ENCODE results near the gene LY6G6C.

LY6G6C gene

DNA sequence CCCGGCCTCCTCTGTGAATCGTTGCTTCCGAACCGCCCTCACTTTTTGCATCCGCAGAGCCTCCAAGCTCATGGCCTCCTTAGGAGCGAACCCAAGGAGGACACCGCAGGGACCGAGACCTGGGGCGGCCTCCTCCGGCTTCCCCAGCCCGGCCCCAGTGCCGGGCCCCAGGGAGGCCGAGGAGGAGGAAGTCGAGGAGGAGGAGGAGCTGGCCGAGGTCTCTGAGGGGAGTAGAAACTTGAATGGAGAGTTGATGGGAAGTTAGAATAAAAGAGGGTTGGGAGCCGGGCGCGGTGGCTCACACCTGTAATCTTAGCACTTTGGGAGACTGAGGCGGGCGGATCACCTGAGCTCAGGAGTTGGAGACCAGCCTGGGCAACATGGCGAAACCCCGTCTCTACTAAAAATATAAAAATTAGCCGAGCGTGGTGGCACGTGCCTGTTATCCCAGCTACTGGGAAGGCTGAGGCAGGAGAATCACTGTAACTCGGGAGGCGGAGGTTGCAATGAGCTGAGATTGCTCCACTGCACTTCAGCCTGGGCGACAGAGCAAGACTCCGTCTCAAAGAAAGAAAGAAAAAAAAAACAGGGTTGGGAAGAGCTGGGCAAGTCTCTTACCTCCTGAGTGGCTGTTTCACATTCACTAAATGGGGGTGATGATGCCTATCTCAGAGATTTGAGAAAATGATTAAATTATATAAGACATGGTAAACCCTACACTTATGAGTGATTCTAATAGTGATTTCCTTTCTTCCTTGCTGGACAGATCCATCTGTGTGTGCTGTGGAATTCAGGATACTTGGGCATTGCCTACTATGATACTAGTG is 19.1 kb upstream of the LY6G6C start:
- peak; percentile 69 for DNase-seq

DNA sequence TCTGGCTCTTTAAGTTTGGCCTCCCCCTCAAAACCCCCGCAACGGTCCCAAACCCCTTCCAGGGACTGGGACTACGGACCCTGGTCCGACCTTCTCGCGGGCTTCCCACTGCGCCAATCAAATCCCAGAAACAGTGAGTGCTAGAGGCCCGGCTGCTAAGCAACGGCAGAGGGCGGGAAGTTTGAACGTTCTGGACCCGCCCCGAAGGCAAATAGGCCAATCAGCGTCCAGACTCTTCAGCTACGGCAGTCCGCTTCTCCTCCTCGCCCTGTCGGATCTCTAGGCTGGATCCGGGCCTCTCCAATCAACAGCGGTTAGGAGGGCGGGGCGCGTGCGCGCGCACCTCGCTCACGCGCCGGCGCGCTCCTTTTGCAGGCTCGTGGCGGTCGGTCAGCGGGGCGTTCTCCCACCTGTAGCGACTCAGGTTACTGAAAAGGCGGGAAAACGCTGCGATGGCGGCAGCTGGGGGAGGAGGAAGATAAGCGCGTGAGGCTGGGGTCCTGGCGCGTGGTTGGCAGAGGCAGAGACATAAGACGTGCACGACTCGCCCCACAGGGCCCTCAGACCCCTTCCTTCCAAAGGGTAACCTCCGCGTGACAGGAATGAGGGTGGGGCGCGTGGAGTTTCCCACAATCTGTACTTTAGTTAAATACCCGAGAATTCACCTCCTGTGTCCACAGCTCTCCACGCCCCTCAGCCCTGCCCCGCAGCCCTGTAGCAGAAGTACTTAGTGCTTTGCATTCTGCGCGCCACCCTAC is 18.3 kb upstream of the LY6G6C start, which contains the start of gene MSH5:
MSH5 (plus strand) TSS at position 367 of the 758 bp plus-strand sequence. CDS start 462 bp downstream, outside the sequence.
- DNase-seq: peak; percentile 100

DNA sequence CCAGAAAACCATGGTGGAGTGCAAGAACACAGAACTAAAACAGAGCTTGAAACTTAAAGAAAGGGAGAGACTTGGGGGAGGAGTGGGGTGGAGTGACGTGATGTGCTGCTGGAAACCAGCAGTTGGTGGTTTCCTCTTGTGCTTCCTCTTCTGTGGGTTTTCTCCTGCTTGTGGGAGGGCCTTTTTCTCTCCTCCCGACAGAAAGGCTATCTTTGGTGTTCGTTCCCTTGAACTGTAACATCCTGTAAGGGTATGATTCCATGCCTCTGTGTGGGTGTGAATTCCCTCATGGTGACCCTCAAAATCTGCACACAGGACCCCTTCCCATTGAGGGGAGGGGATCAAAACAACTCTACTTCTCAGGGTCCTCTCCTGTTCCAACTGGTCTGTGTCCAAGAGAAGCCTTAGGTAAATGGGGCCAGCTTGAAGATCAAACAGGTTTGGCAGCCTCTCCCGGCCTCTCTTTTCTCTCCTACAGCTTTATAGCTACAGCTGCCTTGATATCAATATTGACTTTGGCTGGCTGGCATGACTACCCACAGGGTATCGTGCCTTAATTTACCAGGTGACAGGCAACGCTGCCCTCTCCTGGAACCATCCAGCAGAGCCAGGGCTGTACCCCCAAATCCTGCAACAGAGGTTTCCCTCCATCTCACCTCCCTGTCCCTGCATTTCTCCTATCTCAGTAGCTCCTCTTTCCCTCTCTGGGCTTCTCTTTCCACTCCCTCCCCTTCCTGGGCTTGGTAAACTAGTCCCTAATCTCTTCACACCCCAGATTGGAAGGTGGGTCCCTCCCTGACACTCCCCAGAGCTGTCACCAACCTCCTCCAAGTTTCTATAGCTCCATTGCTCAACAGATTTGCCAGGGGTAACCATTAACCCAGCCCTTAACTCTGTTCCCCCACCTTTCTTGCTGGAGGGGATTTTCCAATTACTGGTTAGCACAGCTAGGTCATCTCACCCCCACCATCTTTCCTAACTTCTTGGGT is 16.7 kb upstream of the LY6G6C start:
- peak; percentile 99 for DNase-seq

DNA sequence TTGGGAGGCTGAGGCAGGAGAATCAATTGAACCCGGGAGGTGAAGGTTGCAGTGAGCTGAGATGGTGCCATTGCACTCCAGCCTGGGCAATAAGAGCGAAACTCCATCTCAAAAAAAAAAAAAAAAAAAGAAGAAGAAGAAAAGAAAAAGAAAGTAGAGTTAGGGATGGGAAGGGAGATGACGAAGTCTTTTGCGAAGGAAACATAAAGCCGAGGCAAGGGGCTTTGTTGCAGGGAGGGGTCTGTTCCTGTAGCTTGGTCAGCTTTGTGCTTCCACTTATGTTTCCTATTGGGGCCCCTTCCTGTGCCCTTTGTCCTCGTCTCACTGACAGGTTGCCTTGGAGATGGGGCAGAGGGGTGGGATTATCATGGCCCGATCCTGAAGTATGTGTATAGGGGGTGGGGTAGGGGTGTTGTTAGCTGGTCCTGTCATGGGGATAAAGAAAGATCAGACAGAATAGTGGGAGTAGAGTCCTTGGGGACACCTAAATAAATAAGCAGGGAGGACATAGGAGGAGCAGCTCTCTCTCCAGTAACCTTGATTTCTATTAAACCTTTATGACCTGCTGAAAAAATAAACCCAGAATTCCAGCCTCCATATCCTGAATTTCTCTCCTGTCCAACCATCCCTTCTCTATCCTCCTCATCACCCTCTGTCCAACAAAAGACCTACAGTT is 15.9 kb upstream of the LY6G6C start:
- peak; percentile 81 for DNase-seq

DNA sequence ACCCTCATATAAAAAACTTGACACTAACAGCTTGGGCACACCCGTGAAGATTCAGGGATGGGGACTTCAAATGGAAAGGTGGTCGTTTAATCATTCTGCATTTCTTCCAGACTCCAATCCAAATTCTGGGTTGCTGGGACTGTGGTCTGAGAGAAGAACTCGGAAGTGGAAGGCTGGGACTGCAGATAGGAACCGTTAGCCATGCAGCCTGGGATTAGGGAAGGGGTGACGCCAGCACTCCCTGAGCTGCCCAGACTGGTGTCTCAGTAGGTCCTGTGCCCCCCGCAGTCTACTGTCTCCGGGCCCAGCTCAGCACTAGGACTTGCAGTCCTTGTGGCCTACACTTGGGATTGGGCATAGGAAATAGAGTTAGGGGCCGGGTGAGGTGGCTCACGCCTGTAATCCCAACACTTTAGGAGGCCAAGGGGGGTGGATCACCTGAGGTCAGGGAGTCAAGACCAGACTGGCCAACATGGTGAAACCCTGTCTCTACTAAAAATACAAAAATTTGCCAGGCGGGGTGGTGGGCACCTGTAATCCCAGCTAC is 15.3 kb upstream of the LY6G6C start:
- no peak for DNase-seq

DNA sequence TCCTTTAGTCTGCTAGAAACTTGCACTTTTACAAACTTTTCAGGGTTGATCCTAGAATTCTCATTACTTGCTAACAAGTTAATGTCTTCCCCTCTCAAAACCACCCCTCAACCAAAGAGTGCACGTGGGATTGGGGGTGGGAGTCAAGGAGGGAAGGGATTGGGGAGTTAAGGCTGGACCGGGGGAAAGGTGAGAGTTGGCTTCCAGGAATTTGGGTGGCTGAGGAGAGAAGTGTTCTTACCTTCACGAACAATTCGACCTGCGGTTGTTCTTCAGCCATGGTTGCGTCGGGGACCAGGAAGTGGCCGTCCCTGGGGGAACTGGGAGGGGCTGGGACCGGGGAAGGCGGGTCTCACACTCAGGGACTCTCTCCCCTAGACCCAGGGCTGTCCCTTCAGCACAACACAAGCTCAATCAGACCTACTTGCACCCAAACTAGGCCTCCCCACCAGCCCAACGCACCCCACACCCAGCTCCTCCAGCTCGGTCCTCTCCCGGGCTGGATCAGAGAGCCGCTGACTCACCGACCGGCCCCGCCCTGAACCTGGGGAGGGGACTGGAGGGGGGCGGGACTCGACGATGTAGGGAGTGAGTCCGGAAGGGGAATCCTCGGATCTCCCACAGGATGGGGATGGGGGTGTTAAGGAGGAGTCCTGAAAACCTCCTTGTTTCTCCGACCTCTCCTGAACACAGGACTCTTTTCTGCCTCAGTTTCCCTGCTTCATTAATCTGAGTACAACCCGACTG is 14.6 kb upstream of the LY6G6C start, which contains the start of gene CLIC1:
CLIC1 (minus strand) TSS at position 510 of the 747 bp plus-strand sequence; CDS start at position 280, 230 bp downstream.
- peak; percentile 97 for DNase-seq

DNA sequence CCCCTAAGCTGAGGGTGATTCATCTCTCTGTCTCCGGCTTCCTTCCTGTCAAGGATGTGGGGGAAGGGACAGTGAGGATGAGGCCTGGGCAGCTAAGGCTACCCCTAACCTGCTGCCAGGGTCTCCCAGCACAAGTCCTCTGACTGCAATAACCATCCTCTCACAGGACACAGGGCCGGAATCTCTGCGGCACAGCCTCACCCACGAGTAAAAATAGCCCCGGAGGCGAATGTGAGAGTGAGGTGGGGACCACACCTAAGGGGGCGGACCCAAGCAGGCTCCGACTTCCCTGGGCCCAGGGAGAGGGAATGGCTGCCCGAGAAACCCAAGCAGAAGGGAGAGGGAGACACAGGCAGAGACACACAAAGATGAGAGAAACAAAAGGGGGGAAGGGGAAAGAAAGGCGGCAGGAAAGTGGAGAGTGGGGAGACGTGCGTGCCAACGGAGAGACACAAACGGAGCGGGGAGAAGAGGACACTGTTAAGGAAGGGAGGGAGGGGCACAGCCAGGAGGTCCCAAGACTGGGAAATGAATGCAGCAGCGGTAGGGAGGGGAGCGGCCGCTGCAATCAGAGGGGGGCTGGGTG is 13.4 kb upstream of the LY6G6C start:
- DNase-seq: no peak

DNA sequence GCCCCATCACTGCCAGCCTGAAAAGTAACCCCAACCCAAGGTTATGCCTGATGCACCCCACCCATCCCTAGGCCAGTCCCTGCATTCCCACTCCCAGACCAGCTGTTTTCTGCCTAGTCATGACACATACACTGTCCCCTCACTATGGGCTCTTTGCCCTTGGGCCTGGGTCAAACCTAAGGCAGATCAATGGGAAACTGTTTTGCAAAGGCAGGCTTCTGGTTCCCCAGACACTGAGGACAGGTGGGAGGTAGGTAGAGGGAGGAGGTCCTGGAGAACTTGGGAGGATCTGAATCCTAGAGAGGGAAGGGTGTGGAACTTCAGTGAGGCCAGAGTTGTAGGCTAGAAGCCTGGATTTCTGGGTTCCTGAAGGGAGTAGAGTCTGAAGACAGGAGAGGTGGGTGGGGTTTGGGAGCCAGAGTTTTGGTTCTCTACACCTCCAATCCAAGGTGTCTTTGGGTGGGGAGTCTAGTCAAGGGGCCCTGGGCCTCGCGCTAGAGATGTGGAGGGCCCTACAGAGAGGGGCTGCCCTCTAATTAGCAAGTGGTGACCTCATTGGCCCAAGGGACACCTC is 12.8 kb upstream of the LY6G6C start:
- no peak for DNase-seq

DNA sequence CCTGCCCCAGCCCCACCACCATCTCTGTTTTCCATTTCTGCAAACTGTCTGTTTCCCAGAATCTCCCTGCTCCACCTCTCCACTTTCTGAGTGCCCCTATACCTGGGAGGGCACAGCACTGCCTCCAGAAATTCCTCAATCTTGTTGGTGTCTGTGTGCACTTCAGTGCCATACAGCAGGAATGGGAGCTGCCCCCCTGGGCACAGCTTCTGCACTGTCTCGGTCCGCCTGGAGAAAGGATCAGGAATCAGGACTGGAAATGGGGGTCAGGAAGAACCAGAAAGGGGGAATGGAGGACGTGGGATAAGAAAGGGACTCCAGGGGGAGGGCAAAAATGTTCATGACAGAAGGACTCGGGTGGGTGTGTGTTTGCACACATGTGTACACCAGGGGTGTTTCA is 12.2 kb upstream of the LY6G6C start:
- no peak for DNase-seq

DNA sequence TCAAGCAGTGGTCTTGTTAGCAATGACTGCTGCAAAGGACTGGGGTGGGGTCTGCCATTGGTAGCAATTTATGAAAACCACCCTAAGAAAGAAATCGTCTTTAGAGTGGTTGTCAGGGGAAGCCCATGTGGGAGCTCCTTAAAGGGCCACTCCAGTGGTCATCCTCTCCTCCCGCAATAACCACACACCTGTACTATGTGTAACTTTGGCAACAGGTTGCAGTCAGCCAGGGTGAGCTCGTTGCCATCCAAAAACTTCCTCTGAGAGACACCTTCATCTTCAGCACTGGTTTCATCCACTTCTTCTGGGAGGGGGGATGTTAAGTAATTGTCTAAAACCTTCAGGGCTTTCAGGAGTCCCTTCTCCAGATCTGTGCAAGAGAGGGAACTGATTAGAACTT is 10.5 kb upstream of the LY6G6C start:
- DNase-seq: no peak

DNA sequence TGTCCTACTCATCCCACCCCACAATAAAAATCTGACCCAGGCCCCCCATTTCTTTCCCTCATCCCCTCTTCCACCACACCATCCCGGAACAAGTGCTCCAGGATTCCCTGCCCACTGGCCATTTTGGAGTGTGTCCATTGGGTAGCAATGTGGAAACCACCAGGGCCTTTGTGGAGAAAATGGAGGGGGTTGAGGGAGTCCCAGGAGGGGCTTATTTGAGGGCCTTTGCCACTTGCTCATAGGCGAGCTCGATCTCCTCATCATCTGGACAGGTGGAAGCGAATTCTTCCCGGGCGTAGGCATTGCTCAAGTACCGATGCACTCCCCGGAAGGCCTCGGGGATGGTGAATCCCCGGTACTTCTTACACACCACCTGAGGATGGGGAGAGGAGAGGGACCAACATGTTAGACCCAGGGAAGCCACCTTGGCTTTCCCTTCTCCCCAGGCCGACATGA is 9.1 kb upstream of the LY6G6C start:
- no peak for DNase-seq

DNA sequence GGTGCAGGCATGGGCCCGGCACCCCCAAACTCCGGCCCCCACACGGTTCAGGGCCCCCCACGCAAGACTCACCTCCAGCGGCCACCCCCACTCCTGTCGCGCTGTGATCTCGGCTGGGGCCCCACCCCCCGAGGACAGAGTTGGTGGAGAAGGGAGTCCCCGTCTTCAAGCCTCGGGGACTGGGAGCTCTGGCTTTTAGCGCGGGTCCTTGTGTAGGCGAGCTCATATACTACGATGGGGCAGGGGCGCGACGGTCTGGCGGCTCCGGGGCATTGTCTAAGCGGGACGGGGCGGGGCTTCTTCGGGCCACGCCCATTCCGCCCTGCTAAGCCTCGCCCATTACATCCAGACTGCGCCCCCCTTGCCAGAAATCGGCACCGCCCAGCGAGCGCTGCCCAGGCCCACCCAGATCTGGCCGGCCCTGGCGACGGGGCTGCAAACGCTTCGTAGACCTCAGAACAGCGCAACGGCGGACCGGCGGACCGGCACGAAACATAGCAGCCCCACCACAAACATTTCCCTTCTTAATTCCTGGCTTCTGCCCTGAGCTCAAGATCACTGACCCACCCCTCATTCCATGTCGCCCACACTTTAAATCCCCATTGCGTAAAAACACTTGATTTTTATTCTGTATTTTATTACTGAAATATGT is 8.6 kb upstream of the LY6G6C start:
- DNase-seq: no peak

DNA sequence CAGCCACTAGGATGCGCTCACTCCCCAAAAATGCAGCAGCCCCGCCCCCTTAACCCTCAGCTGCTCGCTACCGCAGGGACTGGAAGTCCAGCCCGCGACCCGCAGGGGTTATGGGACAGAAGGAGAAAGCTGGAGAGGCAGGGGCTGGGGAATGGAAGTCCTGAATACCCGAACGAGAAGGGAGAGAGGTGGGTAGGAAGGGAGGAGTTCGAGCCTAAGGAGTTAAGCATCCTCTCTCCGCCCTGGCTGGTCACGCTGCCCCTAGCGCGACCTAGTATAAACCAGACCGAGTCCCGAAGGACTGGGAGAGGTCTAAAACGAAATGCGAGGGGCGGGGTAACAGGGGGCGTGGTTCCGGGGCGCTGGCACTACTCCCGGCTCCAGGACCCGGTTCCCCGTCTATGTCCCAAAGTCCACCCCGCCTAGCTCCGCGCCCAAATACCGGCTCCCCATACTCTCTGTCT is 8.0 kb upstream of the LY6G6C start:
- no peak for DNase-seq

DNA sequence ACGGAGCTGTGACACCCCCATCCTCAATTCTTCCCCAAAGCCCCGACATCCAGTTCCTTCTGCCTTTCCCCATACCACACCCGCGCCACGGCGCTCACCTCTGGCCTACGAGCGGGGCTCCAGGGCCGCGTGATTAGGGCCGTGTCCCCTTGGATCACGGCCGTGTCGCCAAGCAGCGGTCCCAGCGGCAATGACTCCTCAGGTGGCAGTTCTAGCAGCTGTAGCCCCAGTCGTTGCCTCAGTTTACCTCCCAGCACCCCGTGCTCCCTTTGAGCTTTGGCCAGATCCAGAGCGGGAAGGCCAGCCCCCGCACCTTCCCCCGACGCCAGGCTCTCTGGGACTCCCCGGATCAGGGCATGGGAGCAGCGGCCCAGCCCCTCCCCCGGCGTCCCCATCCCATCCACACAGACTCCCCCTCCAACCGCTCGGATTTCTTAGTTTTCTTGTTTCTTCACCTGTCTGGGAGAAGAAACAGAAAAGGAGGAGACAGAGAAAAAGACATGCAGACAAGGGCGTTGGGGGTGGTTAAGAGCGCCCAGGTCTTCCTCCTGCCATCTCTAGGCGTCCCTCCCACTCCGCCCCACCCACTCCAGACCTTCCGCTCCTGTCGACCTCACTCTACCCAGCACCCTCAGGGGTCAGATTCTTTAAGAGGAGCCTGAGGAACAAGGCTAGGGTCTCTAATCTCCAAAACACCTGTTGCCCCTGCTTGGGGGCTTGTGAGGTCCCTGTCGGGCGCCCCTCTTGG is 7.4 kb upstream of the LY6G6C start, which contains the start of gene DDAH2:
DDAH2 (minus strand) TSS at position 533 of the 748 bp plus-strand sequence; CDS start at position 395, 138 bp downstream.
- DNase-seq: no peak

DNA sequence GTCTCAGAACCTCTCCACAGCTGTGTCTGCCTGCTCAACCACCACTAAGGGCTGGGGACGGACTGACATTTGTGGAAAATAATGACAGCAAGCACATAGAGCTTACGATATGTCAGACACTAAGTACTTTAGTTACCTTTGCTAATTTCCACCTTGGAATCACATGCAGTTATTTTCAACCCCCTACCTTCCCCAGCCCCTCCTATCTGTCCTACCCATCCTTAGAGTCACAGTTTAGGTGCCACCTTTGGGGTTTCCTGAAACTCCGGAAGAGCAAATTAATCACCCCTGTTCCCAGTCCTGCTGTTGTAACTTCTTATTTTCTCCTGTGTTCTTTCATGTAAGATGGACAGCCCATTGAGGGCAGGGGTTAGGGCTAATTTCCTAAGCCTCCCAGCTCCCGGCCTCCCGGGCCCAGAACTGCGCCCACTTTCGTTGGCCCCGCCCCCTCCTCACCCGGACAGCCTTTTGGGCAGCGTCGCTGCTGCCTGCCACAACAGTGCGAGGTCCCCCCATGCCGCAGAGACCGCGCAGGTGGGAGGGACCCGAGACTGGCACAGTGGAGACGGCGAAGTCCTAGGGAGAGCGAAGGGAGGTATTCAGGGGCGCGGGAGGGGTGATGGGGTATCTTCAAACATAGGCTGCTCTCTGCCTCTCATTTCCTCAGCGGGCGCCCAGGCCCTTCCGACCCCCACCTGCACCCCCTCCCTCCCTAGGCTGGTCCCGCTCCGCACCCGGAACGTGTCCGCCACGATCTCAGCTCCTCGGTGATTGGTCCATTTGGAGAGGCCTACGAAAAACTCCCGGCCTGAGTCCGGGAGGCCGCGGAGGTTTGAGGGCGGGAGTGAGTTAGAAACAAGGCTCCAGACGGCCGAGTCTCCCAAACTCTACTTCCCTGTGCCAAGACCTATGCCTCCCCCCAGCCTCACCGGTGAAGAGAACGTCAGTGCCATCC is 6.4 kb upstream of the LY6G6C start:
- no peak for DNase-seq

DNA sequence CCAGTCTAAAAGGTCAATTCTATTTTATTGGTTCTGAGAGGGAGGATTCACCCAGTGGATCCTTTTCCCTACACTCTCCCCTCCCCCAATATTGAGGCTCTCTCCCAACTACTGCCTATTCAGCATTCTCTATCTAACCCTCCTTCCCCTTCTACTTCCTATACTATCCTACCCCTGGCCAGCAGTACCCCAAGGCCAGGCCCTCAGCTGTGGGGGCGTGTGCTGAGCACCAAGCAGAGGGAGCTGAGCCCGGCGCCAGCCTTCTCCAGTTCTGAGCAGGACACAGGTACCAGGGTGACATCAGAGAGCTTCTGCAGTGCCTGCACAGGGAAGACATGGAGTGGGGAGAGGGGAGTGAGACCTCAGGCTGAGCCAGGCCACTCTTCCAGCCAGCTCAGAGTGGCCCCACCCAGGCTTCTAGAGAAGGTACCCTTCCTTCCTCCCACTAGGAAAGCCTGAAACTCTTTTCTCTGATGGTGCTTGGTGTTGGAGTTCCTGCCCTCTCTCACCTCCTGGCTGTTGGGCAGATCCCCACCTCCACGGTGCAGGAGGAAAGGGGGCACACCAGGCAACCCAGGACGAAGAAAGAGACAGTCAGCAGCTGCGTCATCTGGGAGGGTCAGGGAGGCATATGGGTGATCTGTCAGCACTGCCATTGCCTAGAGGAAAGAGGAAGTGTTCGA is 5.6 kb upstream of the LY6G6C start:
- DNase-seq: no peak

Data from NCI-H510A treated with DMSO at 0.1 percent for 48 hours (cell line).